ENCODE results near the gene LRP1. TPM values are rescaled to one million over a fixed set of nuclear protein-coding genes. Genes with fewer than 3 reads are reported as not detected.

LRP1 gene
- total and polyA plus RNA-seq, 2 of the 13 experiments (the other 11 are each of a cell fraction or from before 2014, with no cell fraction given) = 14.7 to 30.8 TPM

GRCh38 chr12:57087691-57088353 is 40.5 kb upstream of the LRP1 start (continued):
- TF ChIP-seq PRDM10 (CRISPR knock-in tag; IDR thresholded peaks at IDR 0.05; ENCODE audit: low read depth) (0 out of 2 replicates have a peak, but pooled peaks have one; percentile 18), THYN1 (CRISPR knock-in tag; IDR thresholded peaks at IDR 0.05; ENCODE audit: borderline replicate concordance, low read depth) (no peak), ZNF605 (CRISPR knock-in tag; IDR thresholded peaks at IDR 0.05) (peak; percentile 5; the same call in 1 of the 2 replicates), PCBP1 (IDR thresholded peaks at IDR 0.05; ENCODE audit: borderline replicate concordance, low read depth, low read length) (0 out of 2 replicates have a peak, but pooled peaks have one; percentile 18), ZNF326 (CRISPR knock-in tag; IDR thresholded peaks at IDR 0.05; ENCODE audit: borderline replicate concordance) (no peak), ZNF710 (CRISPR knock-in tag; IDR thresholded peaks at IDR 0.05; ENCODE audit: borderline replicate concordance) (0 out of 2 replicates have a peak, but pooled peaks have one; percentile 14), ZMYM3 (CRISPR knock-in tag; IDR thresholded peaks at IDR 0.05) (no peak), ZC3H4 (CRISPR knock-in tag; IDR thresholded peaks at IDR 0.05; ENCODE audit: borderline replicate concordance) (peak; percentile 45; the same call in 1 of the 2 replicates), ZNF280B (CRISPR knock-in tag; IDR thresholded peaks at IDR 0.05; ENCODE audit: borderline replicate concordance) (0 out of 2 replicates have a peak, but pooled peaks have one; percentile 6), CENPX (CRISPR knock-in tag; IDR thresholded peaks at IDR 0.05) (no peak), ZBTB8A (CRISPR knock-in tag; IDR thresholded peaks at IDR 0.05; ENCODE audit: borderline replicate concordance, low read depth) (no peak), ZNF230 (CRISPR knock-in tag; IDR thresholded peaks at IDR 0.05) (0 out of 2 replicates have a peak, but pooled peaks have one; percentile 11), PTBP1 (IDR thresholded peaks at IDR 0.05; ENCODE audit: low read depth, low read length, poor library complexity, severe bottlenecking) (peak; percentile 33), KDM1A (CRISPR knock-in tag; IDR thresholded peaks at IDR 0.05) (no peak), ZNF761 (CRISPR knock-in tag; conservative IDR thresholded peaks at IDR 0.05) (peak; percentile 81; the same call in 1 of the 2 replicates), RORA (CRISPR knock-in tag; IDR thresholded peaks at IDR 0.05) (no peak), ZNF589 (CRISPR knock-in tag; conservative IDR thresholded peaks at IDR 0.05) (no peak)

Measured in HepG2 (cell line).